Effector CD8-positive, alpha-beta T cell (primary cell): Measurements from ENCODE around the gene FRMD3.

Experiments
- DNase-seq: peaks from one replicate; lab custom pipeline; 2025; lab: John Stamatoyannopoulos, UW
- total RNA-seq, 4 experiments: gene quantifications; one replicate each; lab custom pipeline; 2026; lab: John Stamatoyannopoulos, UW

FRMD3 gene
- total RNA-seq, result 0.88 to 2.7 (median 1.4) reads per million in 4 experiments

GRCh38 chr9:83538172-83538889, at the start of gene FRMD3:
Gene FRMD3, minus strand, starts transcription at chr9:83538401. Its CDS starts 170 bp downstream, at chr9:83538231.
- no peak for DNase-seq

GRCh38 chr9:83584995-83585394, 46.8 kb upstream of the FRMD3 start:
- DNase-seq, result no peak

DNA sequence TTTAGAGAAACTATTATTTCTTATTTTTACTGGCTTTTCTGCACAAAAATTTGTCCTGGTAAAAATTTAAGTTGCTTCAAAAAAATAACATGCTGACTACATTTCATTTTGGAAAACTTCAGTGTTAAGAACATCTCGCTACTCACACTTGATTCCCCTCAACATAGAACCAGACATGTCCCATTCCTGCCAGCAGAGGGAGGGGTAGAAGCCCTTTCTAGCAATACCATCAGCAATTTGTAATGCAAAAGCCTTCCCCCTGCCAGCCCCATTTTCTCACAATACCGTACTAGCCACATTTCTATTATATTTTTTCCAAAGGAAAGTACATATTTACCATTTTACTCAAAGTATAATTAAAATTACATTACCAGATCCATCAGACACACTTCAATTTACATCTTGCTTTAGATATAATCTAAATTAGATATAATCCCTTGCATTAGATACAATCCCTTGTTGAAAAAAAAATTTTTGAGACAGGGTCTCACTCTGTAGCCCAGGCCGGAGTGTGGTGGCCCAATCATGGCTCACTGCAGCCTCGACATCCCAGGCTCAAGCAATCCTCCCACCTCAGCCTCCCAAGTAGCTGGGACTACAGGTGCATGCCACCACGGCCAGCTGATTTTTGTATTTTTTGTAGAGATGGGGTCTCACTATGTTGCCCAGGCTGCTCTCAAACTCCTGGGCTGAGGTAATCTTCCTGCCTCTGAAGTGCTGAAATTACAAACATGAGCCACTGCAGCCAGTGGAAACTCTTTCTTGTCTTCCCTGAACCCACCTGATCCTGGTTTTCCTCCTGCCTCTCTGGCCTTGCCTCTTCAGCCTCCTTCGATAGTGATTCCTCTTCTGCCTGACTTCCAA, 45.2 kb upstream of the FRMD3 start:
- DNase-seq, result peak; percentile 7

- DNase-seq, result no peak
These were observed 43.8 kb upstream of the FRMD3 start for GRCh38 chr9:83582029-83582428.

- no peak for DNase-seq
These were observed 36.3 kb upstream of the FRMD3 start for GRCh38 chr9:83574482-83574881.

DNA sequence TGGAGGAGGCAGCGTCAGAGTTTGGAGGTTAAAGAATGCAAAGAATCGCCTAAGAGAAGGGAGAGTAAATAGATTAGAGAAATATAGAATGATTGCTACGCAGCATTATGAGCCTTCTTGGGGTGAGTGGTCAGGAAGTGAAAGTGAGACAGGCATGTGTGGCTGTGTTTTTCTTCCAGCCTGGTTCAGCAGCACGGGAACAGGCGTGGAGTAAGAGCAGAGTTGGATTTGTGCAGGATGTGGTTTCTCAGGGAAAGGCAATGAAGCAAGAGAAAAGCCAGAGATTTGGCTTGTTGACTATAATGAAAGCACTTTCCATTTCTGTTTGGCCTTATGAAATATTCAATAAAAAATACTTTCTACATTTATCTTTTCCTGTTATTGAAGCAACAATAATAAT, 34.3 kb upstream of the FRMD3 start:
- DNase-seq, result no peak

DNA sequence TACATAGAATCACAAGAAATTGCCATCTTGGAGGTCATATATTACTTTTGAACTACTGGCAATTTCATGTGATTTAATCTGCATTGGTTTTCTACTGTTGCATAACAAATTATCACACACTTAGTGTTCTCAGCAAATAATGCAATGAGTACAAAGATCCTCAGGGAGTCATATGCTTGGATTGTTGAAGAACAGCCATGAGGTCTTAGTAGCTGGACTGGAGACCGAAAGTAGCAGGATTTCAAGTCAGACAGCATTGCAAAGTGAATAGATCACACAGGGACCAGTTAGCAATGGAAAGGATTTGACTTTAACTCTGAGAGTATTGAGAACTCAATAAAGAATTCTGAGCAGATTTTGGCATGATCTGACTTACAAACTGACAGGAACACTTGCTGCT, 32.2 kb upstream of the FRMD3 start:
- no peak for DNase-seq

DNA sequence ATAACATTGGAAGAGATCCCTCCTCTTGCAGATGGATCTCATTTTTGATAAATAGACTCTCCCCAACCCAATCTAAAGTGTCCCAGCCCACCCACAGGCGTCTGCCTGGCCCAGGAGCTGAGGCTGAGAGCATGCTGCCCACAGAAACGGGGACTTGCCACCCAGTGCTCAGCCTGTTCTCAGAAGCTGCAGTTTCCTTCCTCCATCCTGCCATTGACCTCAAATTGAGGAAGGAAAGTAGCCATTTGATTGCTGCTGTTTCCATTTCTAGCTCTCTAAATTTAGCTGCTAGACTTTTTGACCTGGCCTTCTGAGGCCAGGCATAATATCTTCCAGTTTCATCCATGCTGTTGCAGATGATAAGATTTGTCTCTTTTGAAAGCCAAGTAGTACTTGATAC, 31.1 kb upstream of the FRMD3 start:
- no peak for DNase-seq

GRCh38 chr9:83563360-83563759, 25.2 kb upstream of the FRMD3 start:
- no peak for DNase-seq

GRCh38 chr9:83560169-83560826, 22.1 kb upstream of the FRMD3 start:
- DNase-seq, result no peak

DNA sequence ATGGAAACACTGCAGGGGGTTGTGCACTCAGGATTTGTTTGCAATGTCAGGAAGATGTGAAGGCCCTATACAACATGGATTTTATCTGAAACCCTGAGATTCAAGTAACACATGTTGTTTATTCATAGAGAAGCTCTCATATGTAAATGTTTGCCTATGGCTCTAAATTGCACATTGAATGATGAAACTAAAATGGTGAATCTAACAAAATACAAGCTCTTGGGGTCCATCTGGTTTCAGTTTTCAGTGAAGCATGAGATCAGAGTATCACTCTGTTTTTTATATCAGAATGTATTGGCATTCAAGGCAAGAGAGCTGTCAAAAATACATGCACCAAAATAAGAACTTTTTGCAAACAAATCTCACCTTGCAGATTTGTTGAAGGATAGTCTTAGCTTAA, 19.6 kb upstream of the FRMD3 start:
- no peak for DNase-seq

DNA sequence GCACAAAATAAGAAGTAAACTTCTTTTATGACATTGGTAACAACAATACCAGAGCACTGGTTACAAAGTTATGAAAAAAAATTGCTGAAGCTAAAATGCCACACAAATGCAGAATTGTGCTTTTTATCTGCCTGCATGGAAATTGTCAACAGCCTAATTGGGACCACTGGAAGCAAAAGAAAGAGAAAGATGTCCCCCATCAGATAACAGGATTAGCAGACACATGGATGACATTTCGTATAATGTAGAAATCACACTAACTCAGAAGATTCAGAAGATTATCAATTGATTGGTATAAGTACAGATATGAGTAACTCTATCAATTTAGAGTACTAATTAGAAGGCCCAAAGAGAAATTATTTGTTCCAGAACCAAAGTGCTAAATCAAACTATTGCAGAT, 19.1 kb upstream of the FRMD3 start:
- no peak for DNase-seq

DNA sequence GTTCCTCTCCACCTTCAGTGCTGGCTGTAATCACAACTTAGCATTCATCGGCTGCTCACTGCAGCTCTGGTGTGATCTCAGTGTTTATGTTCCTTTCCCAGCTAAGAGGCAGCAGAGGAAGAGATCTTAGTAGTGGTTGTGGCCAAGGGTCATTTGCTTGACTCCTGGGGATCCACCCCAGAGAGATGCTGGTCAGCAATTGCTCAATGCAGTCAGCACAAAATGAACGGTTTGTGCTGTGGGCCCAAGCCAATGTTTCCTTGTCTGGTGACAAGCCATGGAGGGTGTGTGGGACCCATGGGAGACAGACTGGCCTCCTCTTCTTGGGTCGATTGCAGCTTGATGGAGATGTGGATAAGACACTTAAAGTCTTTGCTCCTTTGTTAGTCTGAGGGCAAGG, 16.1 kb upstream of the FRMD3 start:
- DNase-seq, result no peak

DNA sequence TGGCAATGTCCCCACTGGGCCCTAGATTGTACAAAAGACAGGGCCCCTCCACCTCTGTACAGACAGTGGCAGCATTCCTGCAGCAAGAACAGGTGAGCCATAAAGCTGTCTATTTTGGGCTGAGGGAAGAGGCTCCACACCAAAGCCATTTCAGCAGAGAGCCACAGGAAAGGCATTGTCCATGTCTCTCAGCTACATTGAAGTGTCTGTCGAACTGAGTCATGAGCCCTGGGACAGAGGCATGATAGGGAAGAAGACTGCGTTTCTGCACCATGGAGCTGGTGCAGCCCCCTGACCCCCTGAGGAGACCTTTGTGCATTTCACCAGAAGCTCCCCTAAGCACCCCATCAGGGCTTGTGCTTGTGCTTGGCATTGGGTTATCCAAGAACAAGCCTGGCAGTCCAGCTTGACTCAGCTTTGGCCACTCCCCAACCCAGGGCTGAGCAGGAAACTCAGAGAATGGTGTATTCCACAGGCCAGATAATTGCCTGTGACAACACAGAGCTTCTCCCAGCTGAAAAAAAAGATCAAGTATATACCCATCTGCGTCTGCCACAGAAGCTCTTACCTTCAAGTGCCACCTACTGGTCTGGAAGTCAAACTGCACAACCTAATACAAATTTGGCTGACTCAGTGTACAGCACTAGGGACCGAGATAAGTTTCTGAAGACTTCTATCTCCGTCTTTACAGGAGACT, 5.9 kb upstream of the FRMD3 start:
- DNase-seq, result no peak

- DNase-seq, result no peak
These were observed 663 bp upstream of the FRMD3 start for GRCh38 chr9:83538890-83539238.

- no peak for DNase-seq
These were observed 650 bp downstream of the FRMD3 start for GRCh38 chr9:83537331-83538171.

DNA sequence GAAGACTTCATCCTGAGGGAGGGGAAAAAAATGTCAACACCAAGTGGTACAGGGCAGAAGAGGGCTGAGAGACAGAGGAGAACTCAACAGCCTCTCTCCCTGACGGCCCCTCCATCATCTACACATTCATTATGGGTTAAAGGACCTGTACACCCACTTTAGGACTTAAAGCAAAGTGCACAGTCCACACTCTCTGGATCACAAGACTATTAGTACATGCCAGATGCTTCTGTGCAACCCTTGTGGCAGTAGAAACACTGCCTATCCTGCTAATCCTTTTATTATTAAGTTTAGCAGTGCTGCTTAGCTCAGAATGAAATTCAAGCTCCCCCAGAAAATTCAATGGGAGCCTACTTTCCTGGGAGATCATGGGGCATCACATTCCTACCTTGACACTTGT, 1.9 kb downstream of the FRMD3 start:
- no peak for DNase-seq

- no peak for DNase-seq
These were observed 2.5 kb downstream of the FRMD3 start for GRCh38 chr9:83535736-83536135.

GRCh38 chr9:83533296-83533695, 4.9 kb downstream of the FRMD3 start:
- DNase-seq, result no peak

- DNase-seq, result no peak
These were observed 11.3 kb downstream of the FRMD3 start for GRCh38 chr9:83526901-83527300.

GRCh38 chr9:83526211-83526610, 12.0 kb downstream of the FRMD3 start:
- DNase-seq, result no peak
